Activated naive CD4-positive, alpha-beta T cell treated with anti-CD3 and anti-CD28 coated beads, Interleukin-2, amount 10 ng/mL, durations not matched to agents 5 hours and 36 hours (primary cell): ENCODE data around the gene FXYD7. TPM values are rescaled to one million over a fixed set of nuclear protein-coding genes. Genes with fewer than 3 reads are reported as not detected.

Source experiments
- total RNA-seq, 2 experiments: library from RNA; stranded (reverse); gene quantifications; one replicate each; pipeline ENCODE4 v1.2.3, GENCODE V29; 2021

Gene FXYD7, protein sequence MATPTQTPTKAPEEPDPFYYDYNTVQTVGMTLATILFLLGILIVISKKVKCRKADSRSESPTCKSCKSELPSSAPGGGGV
- total RNA-seq: 10 to 100 TPM; 20.4 to 22.1 TPM

DNA sequence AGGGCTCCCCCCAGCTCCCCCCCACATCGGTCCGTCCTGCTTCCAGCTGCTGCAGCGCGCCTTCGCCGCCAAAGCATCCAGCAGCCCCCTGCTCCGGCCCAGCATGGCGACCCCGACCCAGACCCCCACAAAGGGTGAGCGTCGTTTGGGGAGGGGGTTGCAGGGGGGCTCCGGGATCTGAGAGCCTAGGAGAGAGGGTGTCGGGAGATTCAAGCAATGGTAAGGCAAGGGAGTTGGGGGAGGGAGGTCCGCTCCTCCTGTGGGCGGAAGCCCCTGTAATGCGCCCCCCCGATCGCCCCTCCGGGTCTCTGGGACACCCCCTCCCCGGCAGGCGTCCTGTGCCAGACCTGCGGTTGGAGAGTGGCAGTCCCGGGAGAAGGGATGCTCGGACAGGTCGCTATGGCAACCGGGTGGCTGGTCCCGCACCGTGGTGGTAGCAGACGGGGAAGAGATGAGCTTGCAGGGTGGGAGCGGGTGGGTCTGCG is at the start of gene FXYD7:
Gene FXYD7, plus strand, starts transcription at position 25 of the 485 bp plus-strand sequence. Its CDS starts 79 bp downstream, at position 104.

DNA sequence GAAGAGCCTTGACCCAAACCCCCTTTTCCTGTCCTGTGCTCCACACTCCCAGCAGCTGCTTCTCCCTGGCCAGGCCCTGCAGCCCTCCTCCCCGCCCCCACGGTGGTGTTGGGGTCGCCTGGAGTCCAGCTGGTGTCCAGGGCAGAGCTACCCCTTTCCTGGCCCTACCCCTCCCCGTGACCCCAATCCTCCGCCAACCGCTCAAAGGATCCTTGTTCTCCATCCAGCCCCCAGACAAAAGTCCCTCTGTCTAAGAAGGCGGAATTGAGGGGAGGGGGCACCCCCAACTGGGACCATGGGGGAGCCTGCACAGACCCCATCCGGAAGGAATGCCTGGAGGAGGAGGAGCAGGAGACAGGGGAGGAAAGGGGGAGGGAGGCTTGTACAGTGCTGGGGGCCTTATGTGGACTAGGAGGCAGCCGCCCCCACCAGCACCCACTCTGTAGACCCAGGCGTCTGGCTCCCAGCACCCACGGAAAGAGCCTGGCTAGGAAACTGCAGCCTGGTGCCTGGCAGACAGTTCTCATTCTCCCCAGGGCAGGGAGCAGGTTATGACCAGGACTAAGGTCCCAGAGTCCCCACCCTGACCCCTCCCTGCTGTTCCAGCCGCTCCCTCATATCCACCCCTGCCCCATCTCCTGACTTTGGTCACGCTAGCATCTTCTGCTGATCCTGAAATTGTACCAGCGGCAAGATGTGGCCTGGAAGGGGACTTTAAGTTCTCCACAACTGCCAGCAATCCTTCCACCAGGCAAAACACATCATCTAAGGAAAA is 27.7 kb upstream of the FXYD7 start, which contains the start of gene FXYD3:
Gene FXYD3, plus strand, starts transcription at position 647 of the 775 bp plus-strand sequence. CDS start 3,554 bp downstream, outside the sequence.

DNA sequence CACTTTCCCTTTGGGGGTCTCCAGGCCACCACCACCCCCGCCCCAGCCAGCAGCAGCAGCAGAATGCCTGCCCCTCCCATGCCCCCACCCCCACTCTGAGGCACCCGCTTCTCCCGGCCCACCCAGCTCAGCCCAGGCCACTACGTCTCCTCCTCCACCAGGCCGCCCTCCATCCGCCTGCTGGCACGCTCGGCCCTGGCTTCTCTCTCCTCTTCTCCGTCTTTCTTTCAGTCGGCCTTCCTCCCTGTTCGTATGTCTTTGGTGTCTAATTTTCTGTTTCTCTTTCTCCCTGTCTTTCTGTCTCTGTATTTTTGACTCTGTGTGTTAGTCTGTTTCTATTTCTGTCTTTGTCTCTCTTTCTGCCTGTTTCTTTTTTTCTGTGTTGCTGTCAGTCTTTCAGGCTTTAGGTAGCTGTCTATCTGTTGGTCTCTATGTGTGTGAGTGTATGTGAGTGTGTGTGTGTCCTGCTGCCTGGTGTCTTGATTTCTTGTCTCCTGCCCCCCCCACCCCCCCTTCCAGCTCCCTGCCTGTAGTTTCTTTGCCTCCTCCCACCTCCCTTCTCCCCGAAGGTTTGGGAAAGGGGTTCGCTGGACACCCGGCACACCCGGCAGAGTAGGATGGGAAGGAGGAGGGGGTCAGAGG is 8.3 kb upstream of the FXYD7 start, which contains the start of gene LGI4:
Gene LGI4, minus strand, starts transcription at position 459 of the 642 bp plus-strand sequence. Its CDS starts 379 bp downstream, at position 80.

DNA sequence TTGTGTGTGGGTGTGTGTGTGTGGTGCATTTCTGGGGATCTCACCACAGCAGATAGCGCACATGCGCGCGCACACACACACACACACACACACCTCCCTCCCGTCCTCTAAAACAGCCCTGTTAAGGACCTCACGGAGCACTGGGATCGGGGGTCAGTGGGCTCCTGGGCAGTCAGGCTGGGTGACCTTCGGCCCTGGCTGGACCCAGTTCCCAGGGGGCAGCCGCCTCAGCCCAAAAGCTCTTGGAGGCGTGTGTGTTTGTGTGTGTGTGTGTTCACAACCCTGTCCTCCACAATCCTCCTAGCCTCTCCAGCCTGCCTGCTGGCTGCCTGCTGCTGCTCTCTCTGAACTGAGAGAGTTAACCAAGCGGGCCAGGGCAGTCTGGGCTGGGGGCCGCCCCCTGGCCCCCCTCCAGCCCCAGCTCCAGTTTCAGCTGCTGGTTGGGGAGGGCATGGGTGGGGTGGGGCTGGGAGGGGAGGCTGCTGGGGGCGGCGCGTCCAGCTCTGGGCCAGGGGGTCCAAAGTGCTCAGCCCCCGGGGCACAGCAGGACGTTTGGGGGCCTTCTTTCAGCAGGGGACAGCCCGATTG is 4.7 kb upstream of the FXYD7 start, which contains the start of gene FXYD1:
Gene FXYD1, plus strand, starts transcription at position 520 of the 588 bp plus-strand sequence. CDS start 1,256 bp downstream, outside the sequence.

DNA sequence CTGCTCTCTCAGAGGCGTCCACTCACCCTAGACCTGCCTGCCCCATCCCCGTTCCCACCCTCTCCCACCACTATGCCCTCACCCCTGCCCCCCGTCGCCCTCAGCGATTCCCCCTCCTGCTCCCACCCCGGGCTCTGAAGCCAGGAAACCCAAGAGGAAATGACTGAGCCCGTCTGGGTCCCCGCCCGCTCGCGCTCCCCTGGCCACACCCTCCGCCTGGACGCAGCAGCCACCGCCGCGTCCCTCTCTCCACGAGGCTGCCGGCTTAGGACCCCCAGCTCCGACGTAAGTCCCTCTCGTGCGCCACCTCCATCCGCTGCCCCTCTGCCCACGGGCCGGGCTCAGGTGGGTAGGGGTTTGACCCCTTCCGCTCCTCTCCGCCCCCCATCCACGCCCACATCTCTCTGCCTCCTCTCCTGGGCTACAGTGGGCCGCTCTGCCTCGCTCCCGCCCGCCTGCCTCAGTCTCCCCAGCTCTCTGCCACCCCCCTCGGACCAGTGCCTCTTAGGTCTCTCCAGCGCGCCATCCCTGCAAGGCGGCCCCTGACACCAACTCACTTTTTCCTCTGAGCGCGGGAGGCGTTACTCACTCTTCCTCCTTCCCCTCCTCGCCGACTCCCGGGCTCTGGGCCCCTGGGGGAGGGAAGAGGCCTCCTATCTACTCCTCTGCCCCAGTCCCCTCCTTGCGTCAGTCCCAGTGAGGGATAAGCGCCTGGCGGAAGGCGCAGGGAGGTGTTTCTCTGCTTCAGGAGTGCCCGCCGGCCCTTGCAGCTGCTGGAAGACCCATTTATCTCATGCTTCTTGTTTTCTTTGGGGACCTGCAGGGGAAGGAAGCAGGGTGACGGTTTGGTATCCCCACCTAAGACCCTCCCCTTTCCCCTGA is 11.7 kb downstream of the FXYD7 start, which contains the start of gene FXYD5:
Gene FXYD5, plus strand, starts transcription at position 211 of the 882 bp plus-strand sequence. CDS start 816 bp downstream, outside the sequence.

Other genes starting within 250 kb of the FXYD7 start
- 1 to 10 TPM; 3.9 to 6.2 TPM for gene ZNF30, start 216.4 kb upstream of the FXYD7 start, total RNA-seq
- gene ZNF792, start 179.0 kb upstream of the FXYD7 start, total RNA-seq: 10 to 100 TPM; 16.7 to 17.6 TPM
- 100 to 1,000 TPM; 129 to 141 TPM for gene GRAMD1A, start 142.9 kb upstream of the FXYD7 start, total RNA-seq
- gene SCN1B, start 112.8 kb upstream of the FXYD7 start, total RNA-seq: under 1 TPM; 0.53 to 0.72 TPM
- gene HPN, start 101.5 kb upstream of the FXYD7 start, total RNA-seq: not detected
- gene FXYD3, start 27.4 kb upstream of the FXYD7 start, total RNA-seq: not detected
- 1 to 10 TPM; 1.0 TPM for gene LGI4, start 8.2 kb upstream of the FXYD7 start, total RNA-seq
- gene FXYD1, start 4.4 kb upstream of the FXYD7 start, total RNA-seq: 1 to 10 TPM; 4.5 to 6.3 TPM
- gene FXYD5, start 11.5 kb downstream of the FXYD7 start, total RNA-seq: 100 to 1,000 TPM; 732 to 764 TPM
- not detected for gene FAM187B, start 85.5 kb downstream of the FXYD7 start, total RNA-seq
- 10 to 100 TPM; 18.5 to 20.1 TPM for gene LSR, start 105.7 kb downstream of the FXYD7 start, total RNA-seq
- 100 to 1,000 TPM; 187 TPM for gene USF2, start 125.7 kb downstream of the FXYD7 start, total RNA-seq
- 1 to 10 TPM in 1 of 2 experiments, under 1 TPM in 1; 0.60 to 1.1 TPM for gene HAMP, start 139.3 kb downstream of the FXYD7 start, total RNA-seq
- under 1 TPM in 1 of 2 experiments, not detected in 1; 0.14 TPM for gene MAG, start 148.9 kb downstream of the FXYD7 start, total RNA-seq
- under 1 TPM; 0.24 to 0.50 TPM for gene CD22, start 185.9 kb downstream of the FXYD7 start, total RNA-seq
- not detected for gene FFAR1, start 204.6 kb downstream of the FXYD7 start, total RNA-seq
- not detected for gene FFAR3, start 215.2 kb downstream of the FXYD7 start, total RNA-seq
- gene GPR42, start 227.8 kb downstream of the FXYD7 start, total RNA-seq: not detected